ENCODE data around the gene MAML3.

MAML3 gene

GRCh38 chr4:139873111-139873860 lies 280.7 kb downstream of the MAML3 start:
- Histone ChIP-seq H3K9me3 (ENCODE audit: control insufficient read depth in 2 of 2, low read length in 2 of 2) (no peaks in the 10 kb centered on the region), H3K4me1 (ENCODE audit: control insufficient read depth in 2 of 2, insufficient read depth in 2 of 2, low read length in 2 of 2) (peaks cover 0 to 2% of the 10 kb centered on the region in 2 donors)

GRCh38 chr4:139872274-139872673 lies 281.7 kb downstream of the MAML3 start:
- Histone ChIP-seq H3K4me1 (ENCODE audit: control insufficient read depth in 2 of 2, insufficient read depth in 2 of 2, low read length in 2 of 2) (peaks cover 0 to 2% of the 10 kb centered on the region in 2 donors), H3K36me3 (ENCODE audit: control insufficient read depth in 2 of 2, insufficient read depth in 2 of 2, low read length in 2 of 2) (no peaks in the 10 kb centered on the region), H3K27ac (ENCODE audit: low read depth in 2 of 2, low read length in 2 of 2) (no peak overlapping the region), H3K9me3 (ENCODE audit: control insufficient read depth in 2 of 2, low read length in 2 of 2) (no peaks in the 10 kb centered on the region), H3K27me3 (ENCODE audit: control insufficient read depth in 2 of 2, insufficient read depth in 2 of 2, low read length in 2 of 2) (no peaks in the 10 kb centered on the region), H3K9ac (ENCODE audit: low read depth in 1 of 2, low read length in 2 of 2) (no peak overlapping the region), H3K4me3 (ENCODE audit: low read length in 2 of 2) (no peak overlapping the region)

More at GRCh38 chr4:139873111-139873860, 280.7 kb downstream of the MAML3 start:
- Histone ChIP-seq H3K27me3 (ENCODE audit: control insufficient read depth in 2 of 2, insufficient read depth in 2 of 2, low read length in 2 of 2) (no peaks in the 10 kb centered on the region), H3K4me3 (ENCODE audit: low read length in 2 of 2) (no peak overlapping the region), H3K27ac (ENCODE audit: low read depth in 2 of 2, low read length in 2 of 2) (no peak overlapping the region), H3K36me3 (ENCODE audit: control insufficient read depth in 2 of 2, insufficient read depth in 2 of 2, low read length in 2 of 2) (no peaks in the 10 kb centered on the region), H3K9ac (ENCODE audit: low read depth in 1 of 2, low read length in 2 of 2) (no peak overlapping the region)

GRCh38 chr4:139869810-139870209 lies 284.2 kb downstream of the MAML3 start:
- Histone ChIP-seq H3K27me3 (ENCODE audit: control insufficient read depth in 2 of 2, insufficient read depth in 2 of 2, low read length in 2 of 2) (no peaks in the 10 kb centered on the region), H3K4me3 (ENCODE audit: low read length in 2 of 2) (no peak overlapping the region), H3K9me3 (ENCODE audit: control insufficient read depth in 2 of 2, low read length in 2 of 2) (no peaks in the 10 kb centered on the region), H3K27ac (ENCODE audit: low read depth in 2 of 2, low read length in 2 of 2) (no peak overlapping the region), H3K36me3 (ENCODE audit: control insufficient read depth in 2 of 2, insufficient read depth in 2 of 2, low read length in 2 of 2) (no peaks in the 10 kb centered on the region), H3K9ac (ENCODE audit: low read depth in 1 of 2, low read length in 2 of 2) (no peak overlapping the region), H3K4me1 (ENCODE audit: control insufficient read depth in 2 of 2, insufficient read depth in 2 of 2, low read length in 2 of 2) (peaks cover 0 to 3% of the 10 kb centered on the region in 2 donors)

- H3K4me3 ChIP-seq (ENCODE audit: low read length in 2 of 2): no peak overlapping the region
- H3K4me1 ChIP-seq (ENCODE audit: control insufficient read depth in 2 of 2, insufficient read depth in 2 of 2, low read length in 2 of 2): peaks cover 0 to 3% of the 10 kb centered on the region in 2 donors
- no peak overlapping the region for H3K27ac ChIP-seq (ENCODE audit: low read depth in 2 of 2, low read length in 2 of 2)
- H3K9ac ChIP-seq (ENCODE audit: low read depth in 1 of 2, low read length in 2 of 2): no peak overlapping the region
- no peaks in the 10 kb centered on the region for H3K9me3 ChIP-seq (ENCODE audit: control insufficient read depth in 2 of 2, low read length in 2 of 2)
- H3K36me3 ChIP-seq (ENCODE audit: control insufficient read depth in 2 of 2, insufficient read depth in 2 of 2, low read length in 2 of 2): no peaks in the 10 kb centered on the region
- H3K27me3 ChIP-seq (ENCODE audit: control insufficient read depth in 2 of 2, insufficient read depth in 2 of 2, low read length in 2 of 2): no peaks in the 10 kb centered on the region
Measured at GRCh38 chr4:139866276-139866962, 287.6 kb downstream of the MAML3 start.

- Histone ChIP-seq H3K4me3 (ENCODE audit: low read length in 2 of 2) (no peak overlapping the region), H3K9me3 (ENCODE audit: control insufficient read depth in 2 of 2, low read length in 2 of 2) (no peaks in the 10 kb centered on the region), H3K27me3 (ENCODE audit: control insufficient read depth in 2 of 2, insufficient read depth in 2 of 2, low read length in 2 of 2) (no peaks in the 10 kb centered on the region), H3K27ac (ENCODE audit: low read depth in 2 of 2, low read length in 2 of 2) (no peak overlapping the region), H3K9ac (ENCODE audit: low read depth in 1 of 2, low read length in 2 of 2) (no peak overlapping the region), H3K36me3 (ENCODE audit: control insufficient read depth in 2 of 2, insufficient read depth in 2 of 2, low read length in 2 of 2) (no peaks in the 10 kb centered on the region), H3K4me1 (ENCODE audit: control insufficient read depth in 2 of 2, insufficient read depth in 2 of 2, low read length in 2 of 2) (peaks cover 0 to 3% of the 10 kb centered on the region in 2 donors)
Measured at GRCh38 chr4:139865537-139865936, 288.4 kb downstream of the MAML3 start.

GRCh38 chr4:139863531-139863930 lies 290.5 kb downstream of the MAML3 start:
- Histone ChIP-seq H3K27ac (ENCODE audit: low read depth in 2 of 2, low read length in 2 of 2) (no peak overlapping the region), H3K9me3 (ENCODE audit: control insufficient read depth in 2 of 2, low read length in 2 of 2) (no peaks in the 10 kb centered on the region), H3K36me3 (ENCODE audit: control insufficient read depth in 2 of 2, insufficient read depth in 2 of 2, low read length in 2 of 2) (no peaks in the 10 kb centered on the region), H3K9ac (ENCODE audit: low read depth in 1 of 2, low read length in 2 of 2) (no peak overlapping the region), H3K4me1 (ENCODE audit: control insufficient read depth in 2 of 2, insufficient read depth in 2 of 2, low read length in 2 of 2) (peaks cover 0 to 3% of the 10 kb centered on the region in 2 donors), H3K4me3 (ENCODE audit: low read length in 2 of 2) (no peak overlapping the region), H3K27me3 (ENCODE audit: control insufficient read depth in 2 of 2, insufficient read depth in 2 of 2, low read length in 2 of 2) (no peaks in the 10 kb centered on the region)

- no peaks in the 10 kb centered on the region for H3K36me3 ChIP-seq (ENCODE audit: control insufficient read depth in 2 of 2, insufficient read depth in 2 of 2, low read length in 2 of 2)
- no peaks in the 10 kb centered on the region for H3K9me3 ChIP-seq (ENCODE audit: control insufficient read depth in 2 of 2, low read length in 2 of 2)
- no peaks in the 10 kb centered on the region for H3K27me3 ChIP-seq (ENCODE audit: control insufficient read depth in 2 of 2, insufficient read depth in 2 of 2, low read length in 2 of 2)
- H3K4me3 ChIP-seq (ENCODE audit: low read length in 2 of 2): no peak overlapping the region
- no peak overlapping the region for H3K9ac ChIP-seq (ENCODE audit: low read depth in 1 of 2, low read length in 2 of 2)
- H3K27ac ChIP-seq (ENCODE audit: low read depth in 2 of 2, low read length in 2 of 2): no peak overlapping the region
- no peaks in the 10 kb centered on the region for H3K4me1 ChIP-seq (ENCODE audit: control insufficient read depth in 2 of 2, insufficient read depth in 2 of 2, low read length in 2 of 2)
Measured at GRCh38 chr4:139861471-139861870, 292.5 kb downstream of the MAML3 start.

GRCh38 chr4:139860435-139861024 lies 293.5 kb downstream of the MAML3 start:
- Histone ChIP-seq H3K27ac (ENCODE audit: low read depth in 2 of 2, low read length in 2 of 2) (no peak overlapping the region), H3K4me1 (ENCODE audit: control insufficient read depth in 2 of 2, insufficient read depth in 2 of 2, low read length in 2 of 2) (no peaks in the 10 kb centered on the region), H3K36me3 (ENCODE audit: control insufficient read depth in 2 of 2, insufficient read depth in 2 of 2, low read length in 2 of 2) (no peaks in the 10 kb centered on the region), H3K9ac (ENCODE audit: low read depth in 1 of 2, low read length in 2 of 2) (no peak overlapping the region), H3K9me3 (ENCODE audit: control insufficient read depth in 2 of 2, low read length in 2 of 2) (no peaks in the 10 kb centered on the region), H3K4me3 (ENCODE audit: low read length in 2 of 2) (no peak overlapping the region), H3K27me3 (ENCODE audit: control insufficient read depth in 2 of 2, insufficient read depth in 2 of 2, low read length in 2 of 2) (no peaks in the 10 kb centered on the region)

- H3K4me3 ChIP-seq (ENCODE audit: low read length in 2 of 2): no peak overlapping the region
- no peaks in the 10 kb centered on the region for H3K36me3 ChIP-seq (ENCODE audit: control insufficient read depth in 2 of 2, insufficient read depth in 2 of 2, low read length in 2 of 2)
- H3K4me1 ChIP-seq (ENCODE audit: control insufficient read depth in 2 of 2, insufficient read depth in 2 of 2, low read length in 2 of 2): no peaks in the 10 kb centered on the region
- H3K9ac ChIP-seq (ENCODE audit: low read depth in 1 of 2, low read length in 2 of 2): no peak overlapping the region
- H3K27me3 ChIP-seq (ENCODE audit: control insufficient read depth in 2 of 2, insufficient read depth in 2 of 2, low read length in 2 of 2): no peaks in the 10 kb centered on the region
- no peak overlapping the region for H3K27ac ChIP-seq (ENCODE audit: low read depth in 2 of 2, low read length in 2 of 2)
- H3K9me3 ChIP-seq (ENCODE audit: control insufficient read depth in 2 of 2, low read length in 2 of 2): no peaks in the 10 kb centered on the region
Measured at GRCh38 chr4:139859876-139860275, 294.1 kb downstream of the MAML3 start.
